Activated T-helper 1 cell treated with anti-CD3 and anti-CD28 coated beads, Interleukin-2, amount 50 U/mL, for 16 hours (primary cell): ENCODE data around the gene PGS1.

Experiments
- DNase-seq, 2 donors: peaks; one replicate each; pipeline ENCODE4 v3.0.0-alpha.2; 2020; ENCODE audit warnings: low read depth in 1 of 2, low spot score in 1 of 2

The PGS1 gene

GRCh38 chr17:78346605-78347250 is 31.7 kb upstream of the PGS1 start:
- DNase-seq: no peak

- no peak for DNase-seq
Observed at GRCh38 chr17:78347453-78347852, 31.0 kb upstream of the PGS1 start.

GRCh38 chr17:78348055-78348770 is 30.2 kb upstream of the PGS1 start:
- no peak for DNase-seq

GRCh38 chr17:78349891-78350642 is 28.4 kb upstream of the PGS1 start:
- DNase-seq: no peak

GRCh38 chr17:78351449-78352006 is 26.9 kb upstream of the PGS1 start:
- DNase-seq: no peak

GRCh38 chr17:78353834-78354233 is 24.6 kb upstream of the PGS1 start:
- no peak for DNase-seq

- no peak for DNase-seq
Observed at GRCh38 chr17:78355045-78355641, 23.3 kb upstream of the PGS1 start.

- no peak for DNase-seq
Observed at GRCh38 chr17:78355701-78356100, 22.7 kb upstream of the PGS1 start.

GRCh38 chr17:78356101-78356713 is 22.2 kb upstream of the PGS1 start:
- peak; percentile 58 to 82 for DNase-seq

GRCh38 chr17:78357177-78357586 is 21.3 kb upstream of the PGS1 start:
- no peak for DNase-seq

- DNase-seq: no peak
Observed at GRCh38 chr17:78357672-78358537, 20.5 kb upstream of the PGS1 start.

- DNase-seq: no peak
Observed at GRCh38 chr17:78358538-78359320, 19.7 kb upstream of the PGS1 start.

- DNase-seq: no peak
Observed at GRCh38 chr17:78359321-78359996, 19.0 kb upstream of the PGS1 start.

- peak; percentile 83 to 97 for DNase-seq
Observed at GRCh38 chr17:78359997-78360370, 18.5 kb upstream of the PGS1 start, which contains the start of gene SOCS3. SOCS3 (minus strand) TSS chr17:78360077; CDS start chr17:78359095, 982 bp downstream.

- DNase-seq: peak; percentile 84 to 90
Observed at GRCh38 chr17:78360371-78361224, 17.9 kb upstream of the PGS1 start.

- DNase-seq: no peak
Observed at GRCh38 chr17:78361225-78361701, 17.2 kb upstream of the PGS1 start.

- DNase-seq: no peak
Observed at GRCh38 chr17:78362232-78362631, 16.2 kb upstream of the PGS1 start.

- no peak for DNase-seq
Observed at GRCh38 chr17:78362671-78363070, 15.8 kb upstream of the PGS1 start.
